ENCODE measurements around the gene WNK1.
"Not testable (repeated sequence)": the region's sequence is repeated elsewhere in the genome, so short reads cannot be mapped to it uniquely, and the experiment has no call there.

Gene WNK1

DNA sequence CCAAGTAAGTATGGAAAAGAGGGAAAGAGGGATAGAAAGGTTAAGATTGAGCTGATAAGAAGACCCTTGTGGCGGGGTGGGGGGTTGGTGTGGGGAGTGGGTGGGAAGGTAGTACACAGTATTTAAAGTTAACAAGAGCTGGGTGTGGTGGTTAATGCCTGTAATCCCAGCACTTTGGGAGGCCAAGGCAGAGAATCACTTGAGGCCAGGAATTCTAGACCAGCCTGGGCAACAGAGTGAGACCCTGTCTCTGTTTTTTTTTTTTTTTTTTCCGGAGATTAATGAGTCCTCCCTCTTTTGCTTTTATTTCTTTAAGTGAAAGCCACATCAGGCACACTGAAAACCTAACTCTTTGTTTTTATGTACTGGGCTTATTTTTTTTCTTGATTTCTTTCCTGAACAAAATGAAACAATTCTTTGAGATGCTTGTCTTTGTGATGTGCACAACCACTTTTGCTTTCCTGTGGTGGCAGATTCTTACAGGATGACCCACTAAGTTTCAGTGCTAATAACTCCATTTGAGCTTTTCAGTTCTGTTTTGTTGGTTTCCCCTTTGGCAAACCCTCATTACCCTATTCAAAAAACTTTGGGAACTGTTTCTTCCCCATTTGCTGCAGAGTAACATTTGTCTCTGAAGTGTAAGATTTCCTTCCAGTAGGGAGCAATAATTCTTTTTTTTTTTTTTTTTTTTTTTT lies 54.8 kb downstream of the WNK1 start:
- Histone ChIP-seq H3K4me1 (ENCODE audit: control insufficient read depth, insufficient read depth, low read length) (peaks cover 36% of the 10 kb centered on the region), H3K9me3 (ENCODE audit: control insufficient read depth, low read length) (no peaks in the 10 kb centered on the region), H3K27me3 (replicated peaks; ENCODE audit: control insufficient read depth, insufficient read depth, low read length) (no peaks in the 10 kb centered on the region), H3K9ac (ENCODE audit: low read length) (no peak overlapping the region), H3K36me3 (ENCODE audit: control insufficient read depth, insufficient read depth, low read length, severe bottlenecking) (no peaks in the 10 kb centered on the region), H3K4me3 (ENCODE audit: low read length) (no peak overlapping the region)
- no peak for DNase-seq (ENCODE audit: low read depth)

DNA sequence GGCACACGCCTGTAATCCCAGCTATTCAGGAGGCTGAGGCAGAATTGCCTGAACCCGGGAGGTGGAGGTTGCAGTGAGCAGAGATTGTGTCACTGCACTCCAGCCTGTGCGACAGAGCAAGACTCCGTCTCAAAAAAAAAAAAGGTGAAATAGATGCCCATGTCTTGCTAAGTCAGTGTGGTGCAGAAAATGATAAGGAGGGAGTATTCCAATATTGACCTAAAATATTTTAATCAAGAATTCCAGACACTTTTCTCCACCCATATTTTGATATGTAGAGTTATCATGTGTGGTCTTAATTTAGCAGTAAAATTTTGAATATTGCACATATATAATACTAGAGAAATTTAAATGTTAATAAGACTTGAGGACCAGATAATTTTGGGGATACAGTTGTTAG lies 57.7 kb downstream of the WNK1 start:
- H3K4me3 ChIP-seq (ENCODE audit: low read length), result no peak overlapping the region
- no peak for DNase-seq (ENCODE audit: low read depth)
- H3K4me1 ChIP-seq (ENCODE audit: control insufficient read depth, insufficient read depth, low read length), result peaks cover 30% of the 10 kb centered on the region
- H3K9ac ChIP-seq (ENCODE audit: low read length), result no peak overlapping the region
- peaks cover 3% of the 10 kb centered on the region for H3K36me3 ChIP-seq (ENCODE audit: control insufficient read depth, insufficient read depth, low read length, severe bottlenecking)
- H3K9me3 ChIP-seq (ENCODE audit: control insufficient read depth, low read length), result no peaks in the 10 kb centered on the region
- no peaks in the 10 kb centered on the region for H3K27me3 ChIP-seq (replicated peaks; ENCODE audit: control insufficient read depth, insufficient read depth, low read length)

DNA sequence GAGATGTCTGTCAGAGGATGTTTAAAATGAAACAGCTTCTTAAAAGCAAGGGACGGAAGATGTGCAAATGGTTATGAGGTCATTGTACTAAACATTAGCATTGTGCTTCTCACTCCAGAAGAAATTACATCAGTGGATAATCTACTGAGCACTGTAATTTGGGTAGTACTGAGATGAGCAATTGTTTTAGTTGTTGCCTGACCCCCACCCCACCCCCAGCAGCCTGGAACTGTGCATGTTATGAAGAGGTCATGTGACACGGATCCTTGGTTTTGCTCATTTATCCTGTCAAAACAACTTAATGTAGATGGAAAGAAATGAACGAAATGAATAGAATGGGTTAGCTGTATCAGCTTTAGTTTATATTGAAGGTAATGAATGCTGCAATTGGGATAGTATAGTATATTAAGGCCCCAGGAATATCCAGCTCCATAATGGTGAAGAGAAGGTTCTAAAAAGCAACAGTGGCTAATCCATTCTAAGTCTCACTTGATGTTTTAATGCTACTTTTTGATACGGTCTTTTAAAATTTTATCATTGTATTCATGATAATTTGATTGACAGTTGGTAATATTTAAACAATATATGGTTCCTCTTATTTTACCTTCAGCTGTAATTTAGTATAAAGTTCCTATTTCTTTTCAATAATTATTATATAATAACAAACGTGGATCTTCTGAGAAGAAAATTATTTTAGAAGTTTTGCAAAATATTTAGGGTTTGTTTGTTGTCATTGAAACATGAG lies 58.5 kb downstream of the WNK1 start:
- Histone ChIP-seq H3K9me3 (ENCODE audit: control insufficient read depth, low read length) (no peaks in the 10 kb centered on the region), H3K4me1 (ENCODE audit: control insufficient read depth, insufficient read depth, low read length) (peaks cover 29% of the 10 kb centered on the region), H3K4me3 (ENCODE audit: low read length) (no peak overlapping the region), H3K27me3 (replicated peaks; ENCODE audit: control insufficient read depth, insufficient read depth, low read length) (no peaks in the 10 kb centered on the region), H3K36me3 (ENCODE audit: control insufficient read depth, insufficient read depth, low read length, severe bottlenecking) (peaks cover 8% of the 10 kb centered on the region), H3K9ac (ENCODE audit: low read length) (no peak overlapping the region)
- DNase-seq (ENCODE audit: low read depth), result no peak

DNA sequence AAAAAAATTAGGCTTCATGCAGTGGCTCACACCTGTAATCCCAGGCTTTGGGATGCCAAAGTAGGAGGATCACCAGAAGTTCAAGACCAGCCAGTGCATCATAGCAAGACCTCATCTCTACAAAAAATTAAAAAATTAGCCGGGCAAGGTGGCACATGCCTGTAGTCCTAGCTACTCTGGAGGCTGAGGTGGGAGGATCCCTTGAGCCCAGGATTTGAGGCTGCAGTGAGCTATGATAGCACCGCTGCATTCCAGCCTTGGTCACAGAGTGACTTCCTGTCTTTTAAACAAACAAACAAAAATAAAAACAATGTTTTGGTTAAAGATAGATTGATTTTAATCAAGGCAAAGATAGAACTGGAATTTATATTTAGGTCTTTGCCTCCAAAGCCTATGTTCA lies 60.6 kb downstream of the WNK1 start:
- DNase-seq (ENCODE audit: low read depth), result no peak
- Histone ChIP-seq H3K4me1 (ENCODE audit: control insufficient read depth, insufficient read depth, low read length) (peaks cover 33% of the 10 kb centered on the region), H3K27me3 (replicated peaks; ENCODE audit: control insufficient read depth, insufficient read depth, low read length) (no peaks in the 10 kb centered on the region), H3K9ac (ENCODE audit: low read length) (no peak overlapping the region), H3K4me3 (ENCODE audit: low read length) (no peak overlapping the region), H3K9me3 (ENCODE audit: control insufficient read depth, low read length) (no peaks in the 10 kb centered on the region), H3K36me3 (ENCODE audit: control insufficient read depth, insufficient read depth, low read length, severe bottlenecking) (peaks cover 8% of the 10 kb centered on the region)

DNA sequence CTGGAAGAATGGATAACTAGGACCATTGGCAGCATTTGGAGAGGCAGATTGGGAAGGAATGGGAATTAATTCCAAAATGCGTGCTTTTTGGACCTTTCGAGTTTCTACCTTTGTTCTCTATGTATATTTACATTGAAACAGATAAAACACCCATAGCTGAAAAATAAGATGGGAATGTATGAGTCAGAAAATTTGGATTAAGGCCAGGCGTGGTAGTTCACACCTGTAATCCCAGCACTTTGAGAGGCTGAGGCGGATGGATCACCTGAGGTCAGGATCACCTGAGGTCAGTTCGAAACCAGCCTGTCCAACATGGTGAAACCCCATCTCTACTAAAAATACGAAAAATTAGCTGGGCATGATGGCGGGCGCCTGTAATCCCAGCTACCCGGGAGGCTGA lies 65.1 kb downstream of the WNK1 start:
- not testable (repeated sequence) for H3K9me3 ChIP-seq (ENCODE audit: control insufficient read depth, low read length); H3K4me3 ChIP-seq (ENCODE audit: low read length); H3K27me3 ChIP-seq (replicated peaks; ENCODE audit: control insufficient read depth, insufficient read depth, low read length); H3K36me3 ChIP-seq (ENCODE audit: control insufficient read depth, insufficient read depth, low read length, severe bottlenecking); DNase-seq (ENCODE audit: low read depth)
- peak overlapping the region; percentile 5 for H3K9ac ChIP-seq (ENCODE audit: low read length)
- H3K4me1 ChIP-seq (ENCODE audit: control insufficient read depth, insufficient read depth, low read length), result peaks cover 29% of the 10 kb centered on the region

DNA sequence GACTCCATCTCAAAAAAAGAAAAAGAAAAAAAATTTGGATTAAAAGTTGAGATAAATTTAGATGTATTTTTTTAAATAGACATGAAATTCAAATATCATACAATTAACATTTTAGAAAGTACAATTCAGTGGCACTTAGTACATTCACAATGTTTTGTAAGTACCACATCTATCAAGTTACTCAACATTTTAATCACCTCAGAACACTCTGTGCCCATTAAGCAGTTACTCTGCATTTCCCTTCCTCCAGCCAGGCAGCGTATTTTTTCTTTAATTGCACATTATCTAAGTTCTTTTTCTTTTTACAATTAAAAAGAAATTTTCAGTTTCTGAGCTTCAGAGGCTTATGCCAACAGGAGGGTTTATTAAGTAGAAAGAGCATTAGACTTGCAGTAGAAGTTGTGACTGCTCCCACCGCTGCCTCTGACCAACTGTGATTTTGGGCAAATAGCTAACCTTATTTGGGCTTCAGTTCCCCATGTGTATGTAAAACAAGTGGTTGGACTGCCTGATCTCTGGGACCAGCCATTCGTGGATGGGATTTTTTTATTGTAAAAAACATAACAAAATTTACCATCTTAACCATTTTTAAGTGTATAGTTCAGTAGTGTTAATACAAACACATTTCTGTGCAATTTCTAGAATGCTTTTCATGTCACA lies 65.7 kb downstream of the WNK1 start:
- Histone ChIP-seq H3K9me3 (ENCODE audit: control insufficient read depth, low read length) (no peaks in the 10 kb centered on the region), H3K9ac (ENCODE audit: low read length) (peak overlapping the region; percentile 16), H3K27me3 (replicated peaks; ENCODE audit: control insufficient read depth, insufficient read depth, low read length) (no peaks in the 10 kb centered on the region), H3K4me3 (ENCODE audit: low read length) (no peak overlapping the region), H3K4me1 (ENCODE audit: control insufficient read depth, insufficient read depth, low read length) (peaks cover 27% of the 10 kb centered on the region), H3K36me3 (ENCODE audit: control insufficient read depth, insufficient read depth, low read length, severe bottlenecking) (peaks cover 8% of the 10 kb centered on the region)
- no peak for DNase-seq (ENCODE audit: low read depth)

DNA sequence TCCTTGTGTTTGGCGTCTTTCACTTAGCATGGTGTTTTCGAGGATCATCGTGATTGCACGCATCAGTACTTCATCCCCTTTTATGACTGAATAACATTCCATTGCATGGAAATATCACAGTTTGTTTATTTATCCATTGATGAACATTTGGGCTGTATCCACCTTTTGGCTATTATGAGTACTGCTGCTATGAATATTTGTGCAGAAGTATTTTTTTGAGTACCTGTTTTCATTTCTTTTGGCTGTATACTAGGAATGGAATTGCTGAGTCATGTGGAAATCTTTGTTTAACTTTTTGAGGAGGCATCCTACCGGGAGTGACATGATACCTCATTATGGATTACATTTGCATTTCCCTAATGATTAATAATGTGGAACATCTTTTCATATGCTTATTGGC lies 66.4 kb downstream of the WNK1 start:
- Histone ChIP-seq H3K36me3 (ENCODE audit: control insufficient read depth, insufficient read depth, low read length, severe bottlenecking) (peaks cover 8% of the 10 kb centered on the region), H3K9ac (ENCODE audit: low read length) (no peak overlapping the region), H3K9me3 (ENCODE audit: control insufficient read depth, low read length) (peaks cover 3% of the 10 kb centered on the region), H3K4me1 (ENCODE audit: control insufficient read depth, insufficient read depth, low read length) (peaks cover 27% of the 10 kb centered on the region), H3K4me3 (ENCODE audit: low read length) (no peak overlapping the region), H3K27me3 (replicated peaks; ENCODE audit: control insufficient read depth, insufficient read depth, low read length) (no peaks in the 10 kb centered on the region)
- no peak for DNase-seq (ENCODE audit: low read depth)

DNA sequence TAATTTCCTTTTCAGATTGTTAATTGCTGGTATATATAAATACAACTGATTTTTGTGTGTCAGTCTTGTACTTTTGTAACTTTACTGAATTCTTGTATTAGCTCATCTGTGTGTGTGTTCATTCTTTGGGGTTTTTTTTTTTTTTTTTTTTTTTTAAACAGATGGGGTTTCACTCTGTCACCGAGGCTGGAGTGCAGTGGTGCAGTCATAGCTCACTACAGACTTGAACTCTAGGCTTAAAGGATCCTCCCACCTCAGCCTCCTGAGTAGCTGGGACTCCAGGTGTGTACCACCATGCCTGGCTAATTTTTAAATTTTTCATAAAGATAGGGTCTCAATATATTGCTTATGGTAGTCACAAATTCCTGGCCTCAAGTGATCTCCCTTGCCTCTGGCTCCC lies 68.0 kb downstream of the WNK1 start:
- DNase-seq (ENCODE audit: low read depth), result no peak
- Histone ChIP-seq H3K9ac (ENCODE audit: low read length) (no peak overlapping the region), H3K4me3 (ENCODE audit: low read length) (no peak overlapping the region), H3K9me3 (ENCODE audit: control insufficient read depth, low read length) (peaks cover 3% of the 10 kb centered on the region), H3K27me3 (replicated peaks; ENCODE audit: control insufficient read depth, insufficient read depth, low read length) (no peaks in the 10 kb centered on the region), H3K4me1 (ENCODE audit: control insufficient read depth, insufficient read depth, low read length) (peaks cover 27% of the 10 kb centered on the region), H3K36me3 (ENCODE audit: control insufficient read depth, insufficient read depth, low read length, severe bottlenecking) (peaks cover 3% of the 10 kb centered on the region)

DNA sequence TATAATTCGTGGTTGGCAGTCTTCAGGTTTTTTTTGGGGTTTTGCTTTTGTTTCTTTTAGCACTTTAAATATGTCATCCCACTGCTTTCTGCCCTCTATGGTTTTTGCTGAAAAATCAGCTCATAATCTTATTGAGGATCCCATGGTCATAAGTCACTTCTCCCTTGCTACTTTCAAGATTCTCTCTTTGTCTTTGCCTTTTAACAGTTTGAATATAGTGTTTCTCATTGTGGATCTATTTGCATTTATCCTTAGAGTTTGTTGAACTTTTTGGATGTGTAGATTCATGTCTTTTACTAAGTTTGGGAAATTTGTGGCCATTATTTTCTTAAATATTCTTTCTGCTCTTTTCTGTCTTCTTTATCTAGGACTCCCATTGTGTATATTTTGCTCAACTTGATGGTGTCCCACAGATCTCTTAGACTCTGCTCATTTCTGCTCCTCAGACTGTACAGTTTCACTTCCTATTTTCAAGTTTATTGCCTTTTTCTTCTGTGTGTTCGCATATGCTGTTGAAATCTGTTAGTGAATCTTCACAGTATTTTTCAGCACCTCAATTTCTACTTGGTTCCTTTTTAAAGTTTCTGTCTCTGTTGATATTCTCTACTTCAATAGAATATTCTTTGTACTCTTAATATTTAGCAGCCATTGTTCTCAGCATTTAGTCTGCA lies 70.8 kb downstream of the WNK1 start:
- H3K36me3 ChIP-seq (ENCODE audit: control insufficient read depth, insufficient read depth, low read length, severe bottlenecking), result peaks cover 9% of the 10 kb centered on the region
- H3K4me1 ChIP-seq (ENCODE audit: control insufficient read depth, insufficient read depth, low read length), result peaks cover 15% of the 10 kb centered on the region
- no peak overlapping the region for H3K9ac ChIP-seq (ENCODE audit: low read length)
- no peaks in the 10 kb centered on the region for H3K27me3 ChIP-seq (replicated peaks; ENCODE audit: control insufficient read depth, insufficient read depth, low read length)
- no peak overlapping the region for H3K4me3 ChIP-seq (ENCODE audit: low read length)
- DNase-seq (ENCODE audit: low read depth), result no peak
- H3K9me3 ChIP-seq (ENCODE audit: control insufficient read depth, low read length), result peaks cover 3% of the 10 kb centered on the region

DNA sequence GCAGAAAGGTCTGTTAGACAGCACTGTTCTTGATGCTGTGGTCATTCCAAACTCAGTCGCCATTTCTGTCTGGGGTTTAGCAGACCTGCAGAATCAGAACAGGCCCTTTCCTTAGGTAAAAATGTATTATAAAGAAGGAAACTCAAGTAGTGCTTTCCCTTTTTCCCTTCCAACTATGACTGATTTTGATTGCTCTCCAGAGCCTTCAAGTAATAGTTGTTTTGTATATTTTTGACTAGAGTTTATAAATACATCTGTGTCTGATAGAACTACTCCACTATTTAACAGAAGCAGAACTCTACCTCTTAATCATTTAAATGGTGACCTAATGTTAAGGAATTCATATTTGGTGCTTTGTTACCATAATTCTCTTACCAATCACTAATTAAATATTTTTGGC lies 74.0 kb downstream of the WNK1 start:
- peaks cover 24% of the 10 kb centered on the region for H3K4me1 ChIP-seq (ENCODE audit: control insufficient read depth, insufficient read depth, low read length)
- H3K9ac ChIP-seq (ENCODE audit: low read length), result no peak overlapping the region
- peaks cover 3% of the 10 kb centered on the region for H3K9me3 ChIP-seq (ENCODE audit: control insufficient read depth, low read length)
- peaks cover 26% of the 10 kb centered on the region for H3K36me3 ChIP-seq (ENCODE audit: control insufficient read depth, insufficient read depth, low read length, severe bottlenecking)
- no peaks in the 10 kb centered on the region for H3K27me3 ChIP-seq (replicated peaks; ENCODE audit: control insufficient read depth, insufficient read depth, low read length)
- no peak for DNase-seq (ENCODE audit: low read depth)
- no peak overlapping the region for H3K4me3 ChIP-seq (ENCODE audit: low read length)

DNA sequence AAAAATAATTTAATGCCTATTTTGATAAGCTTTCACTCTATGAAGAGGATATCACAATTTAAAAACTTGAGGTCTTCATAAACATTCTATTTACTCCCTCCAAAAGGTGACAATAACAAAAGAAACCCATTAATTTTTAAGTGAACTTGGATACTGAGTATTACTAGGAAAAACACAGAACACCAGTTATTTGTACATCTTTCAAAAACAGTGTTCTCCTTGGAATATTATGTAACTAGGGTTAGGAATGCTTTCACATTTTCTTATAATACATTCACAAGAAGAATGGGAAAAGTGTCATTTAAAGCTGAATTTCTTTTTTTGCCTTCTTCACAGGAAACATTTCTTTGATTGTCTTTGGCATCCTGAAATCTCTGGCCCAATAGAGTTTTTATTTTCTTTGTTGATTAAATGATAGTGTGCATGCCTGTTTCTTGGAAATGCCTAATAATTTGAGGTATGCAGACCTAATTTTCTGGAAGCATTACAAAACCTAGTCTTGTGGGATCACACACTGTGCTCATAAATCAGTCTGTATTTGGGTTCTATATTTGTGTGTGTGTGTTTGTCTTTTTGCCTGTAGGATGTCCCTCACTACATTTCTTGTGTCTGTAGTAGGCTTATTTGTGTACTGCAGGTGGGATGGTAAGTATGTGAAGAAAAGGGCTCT lies 76.5 kb downstream of the WNK1 start:
- Histone ChIP-seq H3K4me3 (ENCODE audit: low read length) (peak overlapping the region; percentile 43), H3K9me3 (ENCODE audit: control insufficient read depth, low read length) (no peaks in the 10 kb centered on the region), H3K4me1 (ENCODE audit: control insufficient read depth, insufficient read depth, low read length) (peaks cover 24% of the 10 kb centered on the region), H3K9ac (ENCODE audit: low read length) (no peak overlapping the region), H3K36me3 (ENCODE audit: control insufficient read depth, insufficient read depth, low read length, severe bottlenecking) (peaks cover 34% of the 10 kb centered on the region), H3K27me3 (replicated peaks; ENCODE audit: control insufficient read depth, insufficient read depth, low read length) (no peaks in the 10 kb centered on the region)
- DNase-seq (ENCODE audit: low read depth), result no peak

Data from adipocyte (in vitro differentiated cells).